HG03378 (cell line): ENCODE measurements around the gene CUTC.
"Not testable (repeated sequence)": the region's sequence is repeated elsewhere in the genome, so short reads cannot be mapped to it uniquely, and the experiment has no call there.

Experiments
- ATAC-seq: cut with Tn5 transposase; IDR thresholded peaks from one replicate; pipeline ENCODE4 v1.9.1; 2021; ENCODE audit warnings: mild to moderate bottlenecking, moderate library complexity; ENCODE audit not compliant: unreplicated experiment

The CUTC gene

GRCh38 chr10:99742254-99742653 is 10.2 kb downstream of the CUTC start:
- no peak for ATAC-seq

DNA sequence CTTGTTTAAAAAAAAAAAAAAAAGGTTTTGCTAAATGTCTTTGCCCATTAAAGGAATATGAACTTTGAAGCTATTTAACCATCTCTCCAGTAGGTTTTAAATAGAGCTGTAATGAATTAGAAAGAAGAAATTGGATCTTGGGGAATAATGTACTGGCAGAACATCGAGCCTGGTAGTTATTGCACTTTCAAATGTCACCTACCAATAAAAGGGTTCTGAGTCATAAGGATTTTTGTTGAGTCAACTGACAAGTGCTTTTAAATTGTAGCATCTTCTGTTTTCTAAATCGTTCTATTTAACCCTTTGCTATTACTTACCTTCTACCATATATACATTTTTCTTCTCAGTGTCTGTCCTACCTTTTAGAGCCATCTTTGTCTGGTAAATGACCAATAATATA is 10.7 kb downstream of the CUTC start:
- ATAC-seq = no peak

- no peak for ATAC-seq
Measured at GRCh38 chr10:99743841-99744240, 11.8 kb downstream of the CUTC start.

DNA sequence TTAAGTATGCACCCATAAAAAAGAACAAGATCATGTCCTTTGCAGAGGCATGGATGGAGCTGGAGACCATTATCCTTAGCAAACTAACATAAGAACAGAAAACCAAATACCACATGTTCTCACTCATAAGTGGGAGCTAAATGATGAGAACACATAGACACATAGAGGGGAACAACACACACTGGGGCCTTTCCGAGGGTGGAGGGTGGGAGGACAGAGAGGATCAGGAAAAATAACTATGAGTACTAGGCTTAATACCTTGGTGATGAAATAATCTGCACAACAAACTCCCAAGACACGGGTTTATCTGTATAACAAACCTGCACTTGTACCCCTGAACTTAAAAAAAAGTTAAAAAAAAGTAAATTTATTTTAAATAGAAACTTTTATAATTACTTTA is 14.1 kb downstream of the CUTC start:
- not testable (repeated sequence) for ATAC-seq

GRCh38 chr10:99748823-99749451 is 16.9 kb downstream of the CUTC start:
- ATAC-seq = no peak

- no peak for ATAC-seq
Measured at GRCh38 chr10:99750641-99751040, 18.6 kb downstream of the CUTC start.

GRCh38 chr10:99754670-99755069 is 22.6 kb downstream of the CUTC start:
- no peak for ATAC-seq

GRCh38 chr10:99756159-99756558 is 24.1 kb downstream of the CUTC start:
- no peak for ATAC-seq

GRCh38 chr10:99758211-99758891 is 26.3 kb downstream of the CUTC start:
- no peak for ATAC-seq

DNA sequence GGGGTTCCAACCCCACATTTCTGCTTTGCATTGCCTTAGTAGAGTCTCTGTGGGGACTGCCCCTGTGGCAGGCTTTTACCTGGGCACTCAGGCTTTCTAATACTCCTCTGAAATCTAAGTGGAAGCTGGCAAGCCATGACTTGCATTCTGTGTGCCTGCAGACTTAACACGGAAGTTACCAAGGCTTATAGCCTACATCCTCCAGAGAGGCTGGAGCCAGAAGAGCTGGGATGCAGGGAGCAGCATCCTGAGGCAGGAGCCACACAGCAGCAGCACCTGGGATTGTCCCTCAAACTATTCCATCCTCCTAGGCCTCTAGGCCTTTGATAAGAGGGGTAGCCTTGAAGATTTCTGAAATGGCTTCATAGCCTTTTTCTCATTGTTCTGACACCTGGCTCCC is 28.3 kb downstream of the CUTC start:
- ATAC-seq = no peak

DNA sequence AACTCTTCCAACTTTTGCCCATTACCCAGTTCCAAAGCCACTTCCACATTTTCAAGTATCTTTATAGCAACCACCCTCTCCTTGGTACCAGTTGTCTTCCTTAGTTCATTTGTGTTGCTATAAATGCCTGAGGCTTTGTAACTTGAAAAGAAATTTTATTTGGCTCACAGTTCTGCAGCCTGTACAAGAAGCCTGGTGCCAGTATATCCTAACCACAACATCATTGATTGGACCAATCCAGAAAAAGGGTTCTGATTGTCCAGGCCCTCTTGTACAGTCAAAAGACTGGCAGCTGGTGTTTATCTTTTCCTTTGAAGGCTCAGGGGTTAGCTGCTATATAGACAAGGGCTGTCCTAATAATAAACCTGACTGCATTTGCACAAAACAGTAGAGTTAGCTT is 29.3 kb downstream of the CUTC start:
- no peak for ATAC-seq

DNA sequence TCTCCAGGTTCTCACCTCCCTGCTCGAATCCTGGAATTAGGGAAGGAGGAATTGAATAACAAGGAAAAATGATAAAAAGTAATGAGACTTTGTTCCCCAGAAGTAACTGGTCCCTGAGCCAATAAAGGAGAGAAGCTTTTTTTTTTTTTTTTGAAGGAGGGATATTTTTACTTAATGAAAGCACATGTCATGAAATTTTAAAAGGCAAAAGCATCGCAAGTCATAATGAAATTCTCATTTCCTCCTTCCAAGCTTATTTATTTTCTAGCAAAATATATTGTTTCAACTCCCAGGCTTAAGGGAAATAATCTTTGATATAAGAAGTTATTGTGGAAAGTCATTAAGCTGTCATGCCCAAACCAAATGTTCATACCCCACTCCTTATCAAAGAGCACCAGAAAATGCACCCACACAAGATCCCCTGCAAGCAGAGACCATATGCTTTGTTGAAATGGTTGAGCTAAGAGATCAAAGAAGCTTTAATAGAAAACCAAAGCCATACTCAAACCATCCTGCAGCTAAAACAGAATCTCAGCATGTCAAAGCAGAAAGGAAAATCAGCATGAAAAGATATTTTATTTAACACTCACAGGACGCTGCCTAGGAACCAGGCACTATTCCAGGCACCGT is 33.8 kb downstream of the CUTC start:
- peak; percentile 32 for ATAC-seq

DNA sequence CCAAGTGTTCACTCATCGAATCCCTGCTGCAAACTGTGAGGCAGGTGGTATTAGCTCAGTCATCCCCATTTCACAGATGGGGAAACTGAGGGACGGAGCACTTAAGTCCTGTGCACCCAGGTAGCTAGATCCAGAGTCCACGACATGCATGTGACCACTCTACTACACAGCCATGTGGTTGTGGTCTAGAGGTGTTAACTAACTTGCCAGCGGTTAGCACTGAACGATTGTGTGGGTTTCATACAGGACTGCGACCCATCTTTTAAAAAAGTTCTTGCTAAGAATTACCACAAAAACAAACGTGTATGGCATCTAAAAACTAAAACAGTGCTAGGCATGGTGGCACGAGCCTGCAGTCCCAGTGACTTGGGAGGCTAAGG is 34.3 kb downstream of the CUTC start:
- ATAC-seq = peak; percentile 82

DNA sequence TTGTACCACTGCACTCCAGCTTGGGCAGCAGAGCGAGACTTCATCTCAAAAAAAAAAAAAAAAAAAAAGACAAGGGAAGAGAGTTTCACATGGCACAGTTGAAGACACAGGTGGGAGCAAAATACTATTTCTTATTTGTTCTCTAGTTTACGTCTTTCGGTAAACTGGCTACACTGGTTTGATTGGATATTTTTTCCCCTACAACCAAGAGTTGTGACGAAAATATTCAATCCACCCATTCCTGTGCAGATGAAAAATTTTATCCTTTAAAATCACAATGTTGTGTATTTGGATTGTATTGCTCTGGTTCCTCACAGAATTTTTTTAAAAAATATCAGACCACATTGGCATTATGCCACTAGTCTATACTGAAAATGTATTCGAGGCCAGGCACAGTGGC is 35.9 kb downstream of the CUTC start:
- no peak for ATAC-seq

- ATAC-seq = no peak
Measured at GRCh38 chr10:99768556-99768955, 36.5 kb downstream of the CUTC start.

GRCh38 chr10:99769706-99770105 is 37.7 kb downstream of the CUTC start:
- no peak for ATAC-seq

GRCh38 chr10:99770408-99771045 is 38.5 kb downstream of the CUTC start:
- no peak for ATAC-seq

DNA sequence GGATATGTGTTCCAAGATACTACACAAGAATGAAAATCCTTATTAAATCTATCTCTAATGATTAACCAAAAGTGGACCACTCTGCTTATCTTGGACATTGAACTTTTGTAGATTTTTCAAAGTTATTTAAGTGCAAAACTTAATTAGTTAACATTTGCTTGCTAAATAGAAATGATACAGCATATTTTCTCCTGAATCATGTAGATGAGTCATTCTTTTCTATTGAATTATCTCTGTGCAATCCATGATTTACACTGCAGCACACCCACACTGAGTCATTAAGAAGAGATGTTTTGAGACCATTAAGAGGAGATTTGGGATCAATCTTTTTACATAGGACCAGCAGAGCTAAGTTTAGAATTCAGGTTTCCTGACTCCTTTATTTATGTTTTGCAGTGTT is 43.8 kb downstream of the CUTC start:
- ATAC-seq = no peak

GRCh38 chr10:99777918-99778714 is 46.1 kb downstream of the CUTC start:
- ATAC-seq = no peak

- ATAC-seq = no peak
Measured at GRCh38 chr10:99779335-99779734, 47.3 kb downstream of the CUTC start.
